ENCODE data around the gene ATG7.
A peak's percentile ranks its signal among the peaks of the same experiment; 100 is the strongest.

ATG7 gene

GRCh38 chr3:11230832-11231231, 41.4 kb upstream of the ATG7 start:
- ChIA-PET POLR2A (no interaction called here), CTCF (no interaction called here)
- Histone ChIP-seq H3K36me3 (ENCODE audit: control insufficient read depth in 4 of 4, insufficient read depth in 4 of 4, low read length in 3 of 4) (no peaks in the 10 kb centered on the region), H3K27ac (ENCODE audit: insufficient read depth in 1 of 2, low read depth in 1 of 2, low read length in 2 of 2, poor library complexity in 1 of 2, severe bottlenecking in 2 of 2) (no peak overlapping the region), H3K9me3 (ENCODE audit: control extremely low read depth in 1 of 5, control insufficient read depth in 4 of 5, insufficient read depth in 2 of 5, low read depth in 1 of 5, low read length in 4 of 5) (no peaks in the 10 kb centered on the region), H3K27me3 (replicated peaks in 2 of 5; ENCODE audit: control insufficient read depth in 4 of 5, insufficient read depth in 5 of 5, low read length in 4 of 5) (peaks cover 0 to 7% (median 0%) of the 10 kb centered on the region in 5 experiments), H3K4me1 (ENCODE audit: control extremely low read depth in 1 of 4, control insufficient read depth in 4 of 4, insufficient read depth in 4 of 4, low read length in 3 of 4) (peaks cover 0 to 18% (median 12%) of the 10 kb centered on the region in 4 experiments), H3K4me3 (ENCODE audit: control insufficient read depth in 1 of 7, extremely low read depth in 1 of 7, insufficient read depth in 4 of 7, low read depth in 2 of 7, low read length in 6 of 7) (no peak overlapping the region)
- WGBS (ENCODE audit: insufficient coverage), result 72% methylated on average over 3 of the region's 3 CpGs
- no peak for DNase-seq

- Histone ChIP-seq H3K36me3 (ENCODE audit: control insufficient read depth in 4 of 4, insufficient read depth in 4 of 4, low read length in 3 of 4) (no peaks in the 10 kb centered on the region), H3K27ac (ENCODE audit: insufficient read depth in 1 of 2, low read depth in 1 of 2, low read length in 2 of 2, poor library complexity in 1 of 2, severe bottlenecking in 2 of 2) (no peak overlapping the region), H3K4me1 (ENCODE audit: control extremely low read depth in 1 of 4, control insufficient read depth in 4 of 4, insufficient read depth in 4 of 4, low read length in 3 of 4) (no peaks in the 10 kb centered on the region), H3K27me3 (replicated peaks in 2 of 5; ENCODE audit: control insufficient read depth in 4 of 5, insufficient read depth in 5 of 5, low read length in 4 of 5) (peaks cover 0 to 7% (median 0%) of the 10 kb centered on the region in 5 experiments), H3K9me3 (ENCODE audit: control extremely low read depth in 1 of 5, control insufficient read depth in 4 of 5, insufficient read depth in 2 of 5, low read depth in 1 of 5, low read length in 4 of 5) (peaks cover 0 to 7% (median 2%) of the 10 kb centered on the region in 5 experiments), H3K4me3 (ENCODE audit: control insufficient read depth in 1 of 7, extremely low read depth in 1 of 7, insufficient read depth in 4 of 7, low read depth in 2 of 7, low read length in 6 of 7) (no peak overlapping the region)
- WGBS (ENCODE audit: insufficient coverage), result 93% methylated on average over 8 of the region's 8 CpGs
- POLR2A ChIA-PET, result no interaction called here
- CTCF ChIA-PET, result interaction anchor here (1.1 to 1.4 kb wide), 4 partner anchors 8 to 101 kb away, joined by 4 to 8 read pairs (median 4); partner anchors contain the start of gene ATG7
- no peak for DNase-seq
Measured at GRCh38 chr3:11235385-11235784, 36.8 kb upstream of the ATG7 start.

GRCh38 chr3:11236588-11237461, 35.4 kb upstream of the ATG7 start:
- peaks cover 0 to 7% (median 2%) of the 10 kb centered on the region in 5 experiments for H3K9me3 ChIP-seq (ENCODE audit: control extremely low read depth in 1 of 5, control insufficient read depth in 4 of 5, insufficient read depth in 2 of 5, low read depth in 1 of 5, low read length in 4 of 5)
- DNase-seq, result peak; percentile 45 to 52 (median 51)
- H3K4me1 ChIP-seq (ENCODE audit: control extremely low read depth in 1 of 4, control insufficient read depth in 4 of 4, insufficient read depth in 4 of 4, low read length in 3 of 4), result no peaks in the 10 kb centered on the region
- WGBS (ENCODE audit: insufficient coverage), result 43% methylated on average over 1 of the region's 8 CpGs
- POLR2A ChIA-PET, result no interaction called here
- no peaks in the 10 kb centered on the region for H3K36me3 ChIP-seq (ENCODE audit: control insufficient read depth in 4 of 4, insufficient read depth in 4 of 4, low read length in 3 of 4)
- H3K4me3 ChIP-seq (ENCODE audit: control insufficient read depth in 1 of 7, extremely low read depth in 1 of 7, insufficient read depth in 4 of 7, low read depth in 2 of 7, low read length in 6 of 7), result no peak overlapping the region
- no peak overlapping the region for H3K27ac ChIP-seq (ENCODE audit: insufficient read depth in 1 of 2, low read depth in 1 of 2, low read length in 2 of 2, poor library complexity in 1 of 2, severe bottlenecking in 2 of 2)
- CTCF ChIA-PET, result interaction anchor here (0.9 to 1.5 kb wide), 7 partner anchors 9 to 100 kb away, joined by 3 to 7 read pairs (median 4); no protein-coding TSS in a partner anchor
- H3K27me3 ChIP-seq (replicated peaks in 2 of 5; ENCODE audit: control insufficient read depth in 4 of 5, insufficient read depth in 5 of 5, low read length in 4 of 5), result peaks cover 0 to 7% (median 0%) of the 10 kb centered on the region in 5 experiments

GRCh38 chr3:11238060-11238459, 34.1 kb upstream of the ATG7 start:
- Histone ChIP-seq H3K9me3 (ENCODE audit: control extremely low read depth in 1 of 5, control insufficient read depth in 4 of 5, insufficient read depth in 2 of 5, low read depth in 1 of 5, low read length in 4 of 5) (peaks cover 0 to 7% (median 2%) of the 10 kb centered on the region in 5 experiments), H3K4me3 (ENCODE audit: control insufficient read depth in 1 of 7, extremely low read depth in 1 of 7, insufficient read depth in 4 of 7, low read depth in 2 of 7, low read length in 6 of 7) (no peak overlapping the region), H3K27ac (ENCODE audit: insufficient read depth in 1 of 2, low read depth in 1 of 2, low read length in 2 of 2, poor library complexity in 1 of 2, severe bottlenecking in 2 of 2) (no peak overlapping the region), H3K4me1 (ENCODE audit: control extremely low read depth in 1 of 4, control insufficient read depth in 4 of 4, insufficient read depth in 4 of 4, low read length in 3 of 4) (no peaks in the 10 kb centered on the region), H3K27me3 (replicated peaks in 2 of 5; ENCODE audit: control insufficient read depth in 4 of 5, insufficient read depth in 5 of 5, low read length in 4 of 5) (peaks cover 0 to 5% (median 0%) of the 10 kb centered on the region in 5 experiments), H3K36me3 (ENCODE audit: control insufficient read depth in 4 of 4, insufficient read depth in 4 of 4, low read length in 3 of 4) (no peaks in the 10 kb centered on the region)
- WGBS (ENCODE audit: insufficient coverage), result 100% methylated on average over 1 of the region's 3 CpGs
- CTCF ChIA-PET, result interaction anchor here (0.8 to 1.4 kb wide), 4 partner anchors 13 to 98 kb away, joined by 3 to 4 read pairs (median 4); no protein-coding TSS in a partner anchor
- no peak for DNase-seq
- POLR2A ChIA-PET, result no interaction called here

GRCh38 chr3:11238880-11239279, 33.3 kb upstream of the ATG7 start:
- Histone ChIP-seq H3K36me3 (ENCODE audit: control insufficient read depth in 4 of 4, insufficient read depth in 4 of 4, low read length in 3 of 4) (no peaks in the 10 kb centered on the region), H3K27me3 (replicated peaks in 2 of 5; ENCODE audit: control insufficient read depth in 4 of 5, insufficient read depth in 5 of 5, low read length in 4 of 5) (peaks cover 0 to 4% (median 0%) of the 10 kb centered on the region in 5 experiments), H3K4me1 (ENCODE audit: control extremely low read depth in 1 of 4, control insufficient read depth in 4 of 4, insufficient read depth in 4 of 4, low read length in 3 of 4) (no peaks in the 10 kb centered on the region), H3K27ac (ENCODE audit: insufficient read depth in 1 of 2, low read depth in 1 of 2, low read length in 2 of 2, poor library complexity in 1 of 2, severe bottlenecking in 2 of 2) (no peak overlapping the region), H3K4me3 (ENCODE audit: control insufficient read depth in 1 of 7, extremely low read depth in 1 of 7, insufficient read depth in 4 of 7, low read depth in 2 of 7, low read length in 6 of 7) (no peak overlapping the region), H3K9me3 (ENCODE audit: control extremely low read depth in 1 of 5, control insufficient read depth in 4 of 5, insufficient read depth in 2 of 5, low read depth in 1 of 5, low read length in 4 of 5) (peaks cover 0 to 7% (median 2%) of the 10 kb centered on the region in 5 experiments)
- POLR2A ChIA-PET, result no interaction called here
- no CpG with 5 or more reads among the region's 1 CpG for WGBS (ENCODE audit: insufficient coverage)
- CTCF ChIA-PET, result interaction anchor here (1.2 to 2.1 kb wide), 4 partner anchors 14 to 97 kb away, joined by 3 to 7 read pairs (median 4); no protein-coding TSS in a partner anchor
- no peak for DNase-seq

GRCh38 chr3:11239796-11240195, 32.4 kb upstream of the ATG7 start:
- H3K9me3 ChIP-seq (ENCODE audit: control extremely low read depth in 1 of 5, control insufficient read depth in 4 of 5, insufficient read depth in 2 of 5, low read depth in 1 of 5, low read length in 4 of 5), result peaks cover 0 to 7% (median 2%) of the 10 kb centered on the region in 5 experiments
- POLR2A ChIA-PET, result interaction anchor here (0.6 kb wide), 1 partner anchor 21 kb away, joined by 3 read pairs; no protein-coding TSS in a partner anchor
- WGBS (ENCODE audit: insufficient coverage), result no CpG with 5 or more reads among the region's 1 CpG
- H3K4me3 ChIP-seq (ENCODE audit: control insufficient read depth in 1 of 7, extremely low read depth in 1 of 7, insufficient read depth in 4 of 7, low read depth in 2 of 7, low read length in 6 of 7), result no peak overlapping the region
- peaks cover 0 to 4% (median 0%) of the 10 kb centered on the region in 5 experiments for H3K27me3 ChIP-seq (replicated peaks in 2 of 5; ENCODE audit: control insufficient read depth in 4 of 5, insufficient read depth in 5 of 5, low read length in 4 of 5)
- H3K27ac ChIP-seq (ENCODE audit: insufficient read depth in 1 of 2, low read depth in 1 of 2, low read length in 2 of 2, poor library complexity in 1 of 2, severe bottlenecking in 2 of 2), result no peak overlapping the region
- CTCF ChIA-PET, result interaction anchor here (1.7 to 2.1 kb wide), 2 partner anchors 19 to 95 kb away, joined by 4 to 7 read pairs; no protein-coding TSS in a partner anchor
- no peaks in the 10 kb centered on the region for H3K36me3 ChIP-seq (ENCODE audit: control insufficient read depth in 4 of 4, insufficient read depth in 4 of 4, low read length in 3 of 4)
- no peaks in the 10 kb centered on the region for H3K4me1 ChIP-seq (ENCODE audit: control extremely low read depth in 1 of 4, control insufficient read depth in 4 of 4, insufficient read depth in 4 of 4, low read length in 3 of 4)
- DNase-seq, result no peak

GRCh38 chr3:11240496-11240895, 31.7 kb upstream of the ATG7 start:
- Histone ChIP-seq H3K4me3 (ENCODE audit: control insufficient read depth in 1 of 7, extremely low read depth in 1 of 7, insufficient read depth in 4 of 7, low read depth in 2 of 7, low read length in 6 of 7) (no peak overlapping the region), H3K9me3 (ENCODE audit: control extremely low read depth in 1 of 5, control insufficient read depth in 4 of 5, insufficient read depth in 2 of 5, low read depth in 1 of 5, low read length in 4 of 5) (peaks cover 0 to 7% (median 2%) of the 10 kb centered on the region in 5 experiments), H3K4me1 (ENCODE audit: control extremely low read depth in 1 of 4, control insufficient read depth in 4 of 4, insufficient read depth in 4 of 4, low read length in 3 of 4) (no peaks in the 10 kb centered on the region), H3K27ac (ENCODE audit: insufficient read depth in 1 of 2, low read depth in 1 of 2, low read length in 2 of 2, poor library complexity in 1 of 2, severe bottlenecking in 2 of 2) (no peak overlapping the region), H3K27me3 (replicated peaks in 2 of 5; ENCODE audit: control insufficient read depth in 4 of 5, insufficient read depth in 5 of 5, low read length in 4 of 5) (peaks cover 0 to 2% (median 0%) of the 10 kb centered on the region in 5 experiments), H3K36me3 (ENCODE audit: control insufficient read depth in 4 of 4, insufficient read depth in 4 of 4, low read length in 3 of 4) (no peaks in the 10 kb centered on the region)
- DNase-seq, result no peak
- CTCF ChIA-PET, result interaction anchor here (1.7 to 2.1 kb wide), 2 partner anchors 18 to 94 kb away, joined by 4 to 7 read pairs; no protein-coding TSS in a partner anchor
- POLR2A ChIA-PET, result interaction anchor here (0.6 kb wide), 1 partner anchor 20 kb away, joined by 3 read pairs; no protein-coding TSS in a partner anchor
- WGBS (ENCODE audit: insufficient coverage), result 100% methylated on average over 1 of the region's 1 CpG
